Mesothelial cell of epicardium (in vitro differentiated cells): Measurements from ENCODE around the gene VWA8. TPM values are rescaled to one million over a fixed set of nuclear protein-coding genes. Genes with fewer than 3 reads are reported as not detected.

Experiments used
- DNase-seq, 2 experiments: peaks; one replicate each; pipeline ENCODE4 v3.0.0; 2021; ENCODE audit warnings: low spot score in 2 of 2; ENCODE audit not compliant: unreplicated experiment in 2 of 2
- H3K27ac Mint-ChIP-seq: 2 replicates; pipeline ENCODE4 v1.8.0; 2021; ENCODE audit warnings: mixed read lengths
- H3K27me3 Mint-ChIP-seq: 2 replicates; pipeline ENCODE4 v1.8.0; 2021; ENCODE audit warnings: low read depth, mixed read lengths
- H3K36me3 Mint-ChIP-seq: 2 replicates; pipeline ENCODE4 v1.8.0; 2021; ENCODE audit warnings: mixed read lengths
- H3K4me1 Mint-ChIP-seq: 2 replicates; pipeline ENCODE4 v1.8.0; 2021; ENCODE audit warnings: mixed read lengths
- H3K4me3 Mint-ChIP-seq: 2 replicates; pipeline ENCODE4 v1.8.0; 2021; ENCODE audit warnings: mild to moderate bottlenecking, moderate library complexity, mixed read lengths
- H3K9me3 Mint-ChIP-seq: 2 replicates; pipeline ENCODE4 v1.8.0; 2021; ENCODE audit warnings: mixed read lengths
- CTCF ChIP-seq: fragments of 200-600 bp; sonication (generic); IDR thresholded peaks from one replicate; pipeline ENCODE4 v1.5.0; 2021; ENCODE audit warnings: antibody characterized with exemption; ENCODE audit not compliant: unreplicated experiment
- total RNA-seq: library from RNA; stranded (reverse); gene quantifications from 3 replicates; pipeline ENCODE4 v1.2.1, GENCODE V29; 2021

The VWA8 gene
- total RNA-seq, 1 donor from 2014 or later, result 20.0 TPM

DNA sequence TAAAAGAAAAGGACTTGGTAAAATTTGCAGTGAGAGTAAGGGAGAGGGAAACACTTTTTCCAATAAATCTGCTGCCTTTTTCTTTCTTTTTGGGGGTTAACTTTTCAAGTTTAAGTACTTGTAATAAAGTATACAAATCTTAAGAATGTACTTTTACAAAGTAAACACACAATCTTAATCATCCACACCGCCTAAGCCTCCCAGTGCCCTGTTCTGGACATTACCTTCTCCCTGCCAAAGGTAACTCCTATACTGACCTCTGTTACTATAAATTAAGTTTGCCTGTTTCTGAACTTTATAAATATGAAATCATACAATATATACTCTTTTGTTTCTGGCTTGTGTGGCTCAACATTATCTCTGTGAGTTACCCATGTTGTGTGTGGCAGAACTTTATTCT lies 365.6 kb downstream of the VWA8 start:
- no peak overlapping the region for H3K27ac Mint-ChIP-seq
- H3K4me1 Mint-ChIP-seq, result peaks cover 23% of the 10 kb centered on the region
- no peak for TF ChIP-seq CTCF
- H3K36me3 Mint-ChIP-seq, result peaks cover 10% of the 10 kb centered on the region
- no peak for DNase-seq
- H3K9me3 Mint-ChIP-seq, result no peaks in the 10 kb centered on the region
- no peak overlapping the region for H3K4me3 Mint-ChIP-seq
- H3K27me3 Mint-ChIP-seq, result no peaks in the 10 kb centered on the region

DNA sequence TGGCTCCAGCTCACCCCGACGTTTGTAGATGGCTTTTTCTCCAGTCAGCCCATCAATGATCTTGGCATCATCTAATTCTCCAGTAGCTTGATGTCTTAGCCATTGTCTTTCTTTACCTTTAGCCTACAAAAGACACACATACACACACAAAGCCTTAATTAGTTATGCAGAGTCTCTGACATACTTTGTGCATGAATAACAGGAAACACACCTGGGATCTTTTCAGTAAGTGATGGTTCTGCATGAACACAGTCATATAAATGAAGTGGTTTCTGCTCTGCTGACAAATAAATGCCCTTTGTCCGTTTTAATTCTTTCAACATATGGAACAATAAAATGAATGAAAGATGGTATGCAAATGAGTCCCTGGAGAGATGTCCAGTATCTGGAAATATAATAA lies 370.3 kb downstream of the VWA8 start:
- Mint-ChIP-seq H3K27ac (no peak overlapping the region), H3K27me3 (no peaks in the 10 kb centered on the region), H3K36me3 (peaks cover 23% of the 10 kb centered on the region), H3K9me3 (no peaks in the 10 kb centered on the region), H3K4me1 (peaks cover 10% of the 10 kb centered on the region), H3K4me3 (no peak overlapping the region)
- DNase-seq, result no peak
- no peak for TF ChIP-seq CTCF

GRCh38 chr13:41590122-41590521 lies 370.8 kb downstream of the VWA8 start:
- no peak for DNase-seq
- TF ChIP-seq CTCF, result no peak
- Mint-ChIP-seq H3K36me3 (peaks cover 23% of the 10 kb centered on the region), H3K27me3 (no peaks in the 10 kb centered on the region), H3K4me3 (no peak overlapping the region), H3K27ac (no peak overlapping the region), H3K9me3 (no peaks in the 10 kb centered on the region), H3K4me1 (peaks cover 7% of the 10 kb centered on the region)

DNA sequence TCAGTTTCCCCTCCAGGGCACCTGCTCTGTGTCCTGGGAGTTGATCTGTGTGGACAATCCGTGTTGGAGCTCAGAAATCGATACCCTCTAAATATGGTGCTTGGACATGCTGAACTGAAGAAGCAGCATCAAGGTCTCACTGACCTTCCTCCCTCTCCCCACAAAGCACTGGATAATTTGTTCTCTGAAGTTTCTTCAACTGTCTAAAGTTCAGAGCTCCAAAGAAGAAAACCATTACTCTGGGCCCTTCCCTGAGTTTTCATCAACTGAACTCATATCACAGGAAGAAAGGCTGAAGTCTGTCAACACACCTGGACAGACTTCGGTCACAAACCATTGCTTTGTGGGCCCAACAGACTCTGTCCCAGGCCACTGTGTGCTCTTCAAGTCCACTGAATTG lies 371.5 kb downstream of the VWA8 start:
- TF ChIP-seq CTCF, result no peak
- DNase-seq, result no peak
- no peaks in the 10 kb centered on the region for H3K27me3 Mint-ChIP-seq
- peaks cover 23% of the 10 kb centered on the region for H3K36me3 Mint-ChIP-seq
- H3K9me3 Mint-ChIP-seq, result no peaks in the 10 kb centered on the region
- H3K4me3 Mint-ChIP-seq, result no peak overlapping the region
- peaks cover 7% of the 10 kb centered on the region for H3K4me1 Mint-ChIP-seq
- H3K27ac Mint-ChIP-seq, result no peak overlapping the region

- H3K4me1 Mint-ChIP-seq, result peaks cover 7% of the 10 kb centered on the region
- H3K27me3 Mint-ChIP-seq, result no peaks in the 10 kb centered on the region
- TF ChIP-seq CTCF, result no peak
- H3K4me3 Mint-ChIP-seq, result no peak overlapping the region
- H3K9me3 Mint-ChIP-seq, result no peaks in the 10 kb centered on the region
- DNase-seq, result no peak
- peaks cover 24% of the 10 kb centered on the region for H3K36me3 Mint-ChIP-seq
- no peak overlapping the region for H3K27ac Mint-ChIP-seq
Observed at GRCh38 chr13:41588899-41589298, 372.0 kb downstream of the VWA8 start.

DNA sequence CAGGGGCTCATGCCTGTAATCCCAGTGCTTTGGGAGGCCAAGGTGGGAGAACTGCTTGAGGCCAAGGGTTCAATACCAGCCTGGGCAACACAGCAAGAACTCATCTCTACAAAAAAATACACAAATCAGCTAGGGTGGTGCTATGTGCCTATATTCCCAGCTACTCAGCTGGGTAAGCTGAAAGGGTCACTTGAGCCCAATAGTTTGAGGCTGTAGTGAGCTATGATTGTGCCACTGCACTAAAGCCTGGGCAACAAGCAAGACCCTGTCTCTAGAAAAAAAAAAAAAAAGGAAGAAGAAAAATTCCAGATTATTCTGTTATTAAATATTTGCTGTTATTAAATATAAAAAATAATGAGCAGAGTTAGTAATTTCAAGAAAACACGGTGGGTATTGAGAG lies 372.5 kb downstream of the VWA8 start:
- Mint-ChIP-seq H3K36me3 (peaks cover 26% of the 10 kb centered on the region), H3K4me3 (no peak overlapping the region), H3K4me1 (peaks cover 7% of the 10 kb centered on the region), H3K27ac (no peak overlapping the region), H3K27me3 (no peaks in the 10 kb centered on the region), H3K9me3 (no peaks in the 10 kb centered on the region)
- TF ChIP-seq CTCF, result no peak
- no peak for DNase-seq
